ENCODE measurements around the gene PKDREJ.

GRCh38 chr22:46209262-46209661 is 53.9 kb downstream of the PKDREJ start:
- no peak for TF ChIP-seq CTCF (IDR thresholded peaks at IDR 0.05; ENCODE audit: low read length)
- no peak for TF ChIP-seq EZH2 (optimal IDR thresholded peaks at IDR 0.05; ENCODE audit: low read depth, low read length)

Measured in MM.1S (cell line).